HG02610 (cell line): Measurements from ENCODE around the gene ARID2.

Experiments
- ATAC-seq: cut with Tn5 transposase; IDR thresholded peaks from one replicate; pipeline ENCODE4 v1.9.1; 2021; ENCODE audit warnings: mild to moderate bottlenecking, moderate library complexity; ENCODE audit not compliant: unreplicated experiment

ARID2 gene, protein sequence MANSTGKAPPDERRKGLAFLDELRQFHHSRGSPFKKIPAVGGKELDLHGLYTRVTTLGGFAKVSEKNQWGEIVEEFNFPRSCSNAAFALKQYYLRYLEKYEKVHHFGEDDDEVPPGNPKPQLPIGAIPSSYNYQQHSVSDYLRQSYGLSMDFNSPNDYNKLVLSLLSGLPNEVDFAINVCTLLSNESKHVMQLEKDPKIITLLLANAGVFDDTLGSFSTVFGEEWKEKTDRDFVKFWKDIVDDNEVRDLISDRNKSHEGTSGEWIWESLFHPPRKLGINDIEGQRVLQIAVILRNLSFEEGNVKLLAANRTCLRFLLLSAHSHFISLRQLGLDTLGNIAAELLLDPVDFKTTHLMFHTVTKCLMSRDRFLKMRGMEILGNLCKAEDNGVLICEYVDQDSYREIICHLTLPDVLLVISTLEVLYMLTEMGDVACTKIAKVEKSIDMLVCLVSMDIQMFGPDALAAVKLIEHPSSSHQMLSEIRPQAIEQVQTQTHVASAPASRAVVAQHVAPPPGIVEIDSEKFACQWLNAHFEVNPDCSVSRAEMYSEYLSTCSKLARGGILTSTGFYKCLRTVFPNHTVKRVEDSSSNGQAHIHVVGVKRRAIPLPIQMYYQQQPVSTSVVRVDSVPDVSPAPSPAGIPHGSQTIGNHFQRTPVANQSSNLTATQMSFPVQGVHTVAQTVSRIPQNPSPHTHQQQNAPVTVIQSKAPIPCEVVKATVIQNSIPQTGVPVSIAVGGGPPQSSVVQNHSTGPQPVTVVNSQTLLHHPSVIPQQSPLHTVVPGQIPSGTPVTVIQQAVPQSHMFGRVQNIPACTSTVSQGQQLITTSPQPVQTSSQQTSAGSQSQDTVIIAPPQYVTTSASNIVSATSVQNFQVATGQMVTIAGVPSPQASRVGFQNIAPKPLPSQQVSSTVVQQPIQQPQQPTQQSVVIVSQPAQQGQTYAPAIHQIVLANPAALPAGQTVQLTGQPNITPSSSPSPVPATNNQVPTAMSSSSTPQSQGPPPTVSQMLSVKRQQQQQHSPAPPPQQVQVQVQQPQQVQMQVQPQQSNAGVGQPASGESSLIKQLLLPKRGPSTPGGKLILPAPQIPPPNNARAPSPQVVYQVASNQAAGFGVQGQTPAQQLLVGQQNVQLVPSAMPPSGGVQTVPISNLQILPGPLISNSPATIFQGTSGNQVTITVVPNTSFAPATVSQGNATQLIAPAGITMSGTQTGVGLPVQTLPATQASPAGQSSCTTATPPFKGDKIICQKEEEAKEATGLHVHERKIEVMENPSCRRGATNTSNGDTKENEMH (N-terminal part only)

DNA sequence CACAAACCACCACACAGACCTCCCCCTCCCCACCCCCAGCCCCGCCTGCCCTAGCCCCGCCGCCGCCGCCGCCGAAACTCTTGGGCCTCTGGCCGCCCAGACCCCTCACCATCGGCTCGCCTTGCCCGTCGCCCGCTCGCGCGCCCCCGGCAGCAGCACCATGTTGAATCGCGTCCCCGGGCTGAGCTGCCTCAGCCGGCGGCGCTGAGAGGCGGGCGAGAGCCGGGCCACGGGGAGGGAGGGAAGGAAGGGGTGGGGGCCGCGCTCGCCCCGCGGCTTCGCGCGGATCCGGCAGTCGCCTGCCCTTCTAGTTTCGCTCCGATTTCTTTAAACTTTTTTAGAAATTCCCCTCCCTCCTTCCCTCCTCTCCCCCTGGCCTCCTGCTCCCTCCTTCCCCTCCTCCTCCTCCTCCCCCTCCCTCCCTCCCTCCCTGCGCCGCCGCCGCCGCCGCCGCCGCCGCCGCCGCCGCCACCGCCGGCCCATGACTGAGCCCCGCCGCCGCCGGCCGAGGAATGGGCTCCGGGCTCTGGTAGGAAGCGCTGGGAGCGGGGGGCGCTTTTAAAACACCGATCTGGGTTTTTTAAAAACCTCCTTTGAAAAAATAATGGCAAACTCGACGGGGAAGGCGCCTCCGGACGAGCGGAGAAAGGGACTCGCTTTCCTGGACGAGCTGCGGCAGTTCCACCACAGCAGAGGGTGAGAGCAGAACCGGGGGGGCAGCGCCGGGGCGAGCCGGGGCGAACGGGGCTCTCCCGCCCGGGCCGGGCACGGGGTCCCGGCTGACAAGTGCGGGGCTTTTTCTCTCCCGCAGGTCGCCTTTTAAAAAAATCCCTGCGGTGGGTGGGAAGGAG lies at the start of gene ARID2:
TSS of gene ARID2 (plus strand) at position 474 of the 851 bp plus-strand sequence. CDS start at position 605, 131 bp downstream.
- ATAC-seq = peak; percentile 11

DNA sequence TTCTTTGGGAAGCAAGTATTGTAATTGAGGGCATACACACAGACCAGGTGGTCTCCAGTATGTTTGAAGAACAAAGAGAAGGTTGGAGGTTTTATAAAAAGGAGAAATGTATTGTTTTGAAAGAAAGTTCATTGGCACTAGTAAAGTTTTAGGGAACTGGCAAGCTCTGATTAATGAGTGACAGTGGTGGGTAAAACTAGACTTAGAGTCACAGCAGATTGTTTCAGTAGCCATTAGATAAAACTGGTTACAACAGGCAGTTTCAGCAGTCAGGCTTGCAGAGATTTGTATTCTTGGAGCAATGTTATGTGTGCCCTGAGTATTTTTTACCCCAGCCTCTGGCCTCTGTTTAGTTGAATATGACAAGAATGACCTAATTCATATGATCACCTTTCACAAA lies 49.1 kb upstream of the ARID2 start:
- ATAC-seq = no peak

DNA sequence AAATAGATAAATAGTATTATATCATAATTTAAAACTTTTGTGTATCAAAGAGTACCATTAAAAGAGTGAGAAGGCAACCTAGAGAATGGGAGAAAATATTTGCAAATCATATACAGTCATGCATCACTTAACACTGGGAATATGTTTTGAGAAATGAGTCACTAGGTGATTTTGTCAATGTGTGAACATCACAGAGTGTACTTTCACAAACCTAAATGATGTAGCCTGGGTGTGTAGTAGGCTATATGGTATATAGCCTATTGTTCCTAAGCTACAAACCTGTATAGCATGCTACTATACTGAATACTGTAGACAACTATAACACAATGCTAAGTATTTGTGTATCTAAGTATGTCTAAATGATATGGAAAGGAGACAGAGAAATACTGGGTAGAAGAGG lies 48.0 kb upstream of the ARID2 start:
- no peak for ATAC-seq

DNA sequence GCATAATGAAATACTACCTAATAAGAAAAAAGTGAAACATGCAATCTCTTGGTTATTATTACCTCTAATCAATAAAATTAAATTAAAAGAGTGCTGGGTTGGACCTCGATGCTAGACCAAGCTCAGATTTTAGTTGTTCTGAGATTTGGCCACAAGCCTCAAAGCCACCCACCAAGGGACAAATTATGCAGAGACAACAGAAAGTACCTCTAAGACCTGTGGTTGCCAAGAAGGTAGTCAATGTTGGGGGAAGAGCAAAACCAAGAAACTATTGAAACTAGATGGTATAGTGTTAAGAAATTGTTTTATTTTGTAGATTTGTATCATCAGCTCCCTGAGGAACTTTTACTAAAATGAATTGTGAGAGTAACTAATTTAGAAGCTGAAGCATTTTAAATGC lies 43.8 kb upstream of the ARID2 start:
- no peak for ATAC-seq

DNA sequence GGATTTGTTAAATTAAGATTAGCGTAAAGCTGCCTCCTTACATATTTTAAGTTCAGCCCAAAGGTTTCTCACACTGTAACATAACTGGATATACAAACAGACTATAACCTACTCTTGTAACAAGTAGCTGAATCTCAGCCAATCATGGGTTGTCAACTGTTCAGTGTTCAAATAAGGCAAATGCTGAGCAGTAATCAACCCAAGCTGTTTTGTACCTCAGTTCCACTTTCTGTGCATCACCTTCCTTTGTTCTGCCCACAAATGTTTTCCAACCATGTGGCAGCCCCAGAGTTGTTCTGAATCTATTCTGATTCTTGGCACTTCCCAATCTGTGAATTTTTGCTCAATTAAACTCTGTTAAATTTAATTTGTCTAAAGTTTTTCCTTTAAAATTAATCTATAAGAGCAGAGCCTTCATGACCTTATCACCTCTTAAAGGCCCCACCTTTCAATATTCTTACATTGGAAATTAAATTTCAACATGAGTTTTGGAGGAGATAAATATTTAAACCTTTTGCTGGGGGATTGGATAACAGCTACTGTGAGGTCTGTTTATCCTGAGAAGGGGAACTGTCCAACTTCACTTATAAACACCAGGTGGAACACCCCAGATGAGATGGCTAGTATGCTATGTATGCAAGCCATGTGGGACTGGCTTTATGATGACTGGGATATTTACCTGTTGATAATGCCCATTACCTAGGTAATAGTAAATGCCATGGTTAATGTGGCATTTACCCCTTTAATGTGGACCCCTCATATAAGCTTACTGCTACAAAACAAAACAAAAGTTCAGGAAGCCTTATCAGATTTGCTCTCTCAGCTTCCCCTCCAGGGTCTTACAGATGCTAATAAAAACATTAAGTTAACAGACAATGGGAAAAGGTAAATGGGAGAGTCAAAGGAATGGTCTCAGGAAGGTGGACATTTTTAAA lies 42.2 kb upstream of the ARID2 start:
- no peak for ATAC-seq

DNA sequence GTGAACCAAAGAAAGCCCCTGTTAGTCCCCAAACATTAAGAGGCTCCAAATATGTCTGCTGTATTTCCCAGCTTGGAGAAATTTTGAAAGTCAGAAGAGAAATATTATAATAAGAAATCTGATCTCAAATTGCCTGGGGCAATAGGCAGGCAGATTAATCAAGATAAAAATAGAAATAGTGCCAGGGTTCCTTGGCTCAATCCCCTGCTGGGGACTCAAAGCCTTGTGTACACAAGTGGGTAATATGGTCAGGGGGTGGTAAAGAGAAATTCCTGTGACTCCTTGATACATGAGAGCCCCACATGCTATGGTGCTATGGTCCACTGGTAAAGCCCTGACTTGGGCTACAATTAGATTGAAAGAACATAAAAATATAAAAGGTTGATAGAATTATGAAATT lies 41.3 kb upstream of the ARID2 start:
- ATAC-seq = no peak

DNA sequence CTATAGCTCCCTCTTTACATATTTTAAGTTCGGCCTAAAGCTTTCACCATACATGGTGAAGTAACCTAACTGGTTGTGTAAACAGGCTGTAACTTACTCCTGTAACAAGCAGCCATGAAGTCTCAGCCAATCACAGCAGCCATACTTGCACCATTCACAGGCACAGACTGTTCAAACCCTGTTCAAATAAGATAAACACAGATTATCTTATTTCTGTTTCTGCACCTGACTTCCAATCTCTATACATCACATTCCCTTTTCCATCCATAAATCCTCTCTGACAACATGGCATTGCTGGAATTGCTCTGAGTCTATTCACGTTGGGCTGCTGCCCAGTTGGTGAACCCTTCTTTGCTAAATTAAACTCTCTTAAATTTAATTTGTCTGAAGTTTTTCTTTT lies 34.5 kb upstream of the ARID2 start:
- no peak for ATAC-seq

DNA sequence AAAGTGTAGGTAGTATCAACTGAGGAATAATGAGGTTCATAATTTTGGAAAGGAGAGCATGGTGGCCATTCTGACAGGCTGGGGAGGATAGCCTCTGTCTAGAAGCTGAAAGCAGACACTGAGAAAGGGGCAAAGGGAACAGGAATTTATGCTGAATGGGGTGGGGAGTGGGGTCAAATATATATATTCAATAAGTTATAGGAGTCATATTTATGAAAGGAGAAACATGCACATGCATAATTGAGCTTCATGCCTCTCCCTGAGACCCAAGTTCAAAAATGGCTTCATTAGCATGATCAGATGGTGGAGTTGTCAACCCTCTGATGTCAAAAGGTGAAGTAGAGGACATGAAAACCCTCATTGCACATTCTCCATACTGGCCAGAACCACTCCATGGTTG lies 33.9 kb upstream of the ARID2 start:
- ATAC-seq = no peak

DNA sequence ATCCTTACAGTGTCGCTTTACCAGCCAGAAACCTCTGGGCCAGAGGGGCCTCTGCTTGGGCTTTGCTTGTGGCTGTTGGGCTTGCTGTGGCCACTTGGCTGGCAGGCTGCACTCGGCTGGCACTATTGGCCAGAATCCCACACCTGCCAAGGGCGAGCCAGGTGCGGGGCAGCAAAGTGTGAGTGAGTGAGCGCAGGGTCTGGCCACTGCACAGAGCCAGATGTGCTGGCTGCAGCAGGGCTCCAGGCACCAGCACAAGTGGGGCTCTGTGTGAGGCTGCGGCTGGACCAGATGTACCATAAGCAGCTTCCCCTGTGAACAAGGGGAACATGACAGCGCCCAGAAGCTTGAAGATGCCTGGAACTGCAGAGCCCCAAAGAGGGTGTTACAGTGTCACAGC lies 33.5 kb upstream of the ARID2 start:
- no peak for ATAC-seq

DNA sequence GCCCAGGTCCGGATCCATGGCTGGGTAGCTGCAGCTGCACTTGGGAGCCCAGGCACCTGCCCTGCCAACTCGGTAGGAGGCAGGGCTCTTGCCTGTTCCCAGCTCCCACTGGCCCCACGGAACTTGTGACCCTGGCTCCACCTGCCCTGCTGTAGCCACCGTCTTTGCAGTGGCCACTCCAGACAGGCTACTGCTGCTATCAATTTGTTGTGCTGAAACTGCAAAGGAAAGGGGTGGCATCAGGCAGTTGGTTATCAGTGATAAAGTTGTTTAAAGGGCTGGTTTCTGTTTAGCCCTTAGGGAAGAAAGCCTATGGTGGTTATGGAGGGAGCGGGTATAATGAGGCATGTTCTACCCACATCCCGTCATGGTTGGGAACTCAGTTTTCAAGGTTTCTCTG lies 32.1 kb upstream of the ARID2 start:
- ATAC-seq = no peak

DNA sequence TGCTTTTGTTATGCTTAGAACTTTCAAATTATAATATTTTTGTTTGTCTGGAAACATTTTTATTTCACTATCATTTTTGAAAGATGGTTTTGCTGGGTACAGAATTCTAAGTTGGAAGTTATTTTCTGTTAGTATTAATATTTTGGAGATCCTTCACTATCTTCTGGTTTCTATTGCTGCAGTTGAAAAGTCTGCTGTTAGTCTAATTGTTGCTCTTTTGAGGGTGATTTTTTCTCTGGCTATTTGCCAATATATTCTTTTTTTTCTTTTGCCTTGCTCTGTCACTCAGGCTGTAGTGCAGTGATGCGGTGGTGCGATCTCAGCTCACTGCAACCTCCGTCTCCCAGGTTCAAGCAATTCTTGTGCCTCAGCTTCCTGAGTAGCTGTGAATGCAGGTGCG lies 28.2 kb upstream of the ARID2 start:
- no peak for ATAC-seq

DNA sequence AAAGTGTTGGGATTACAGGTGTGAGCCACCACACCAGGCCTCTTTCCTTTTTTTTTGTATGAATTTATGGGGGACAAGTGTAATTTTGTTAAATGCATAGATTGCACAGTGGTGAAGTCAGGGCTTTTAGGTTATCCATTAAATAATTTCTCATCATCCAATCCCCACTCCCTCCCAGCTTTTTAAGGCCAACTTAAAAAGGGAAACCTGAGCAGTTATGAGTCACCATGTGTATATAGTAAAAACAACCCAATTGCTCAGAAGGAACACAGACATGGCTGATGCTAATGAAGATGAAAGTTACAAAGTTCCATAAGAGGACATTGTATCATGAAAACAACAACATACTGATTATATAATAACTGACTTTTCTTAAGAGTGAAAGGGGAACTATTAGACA lies 25.6 kb upstream of the ARID2 start:
- no peak for ATAC-seq

DNA sequence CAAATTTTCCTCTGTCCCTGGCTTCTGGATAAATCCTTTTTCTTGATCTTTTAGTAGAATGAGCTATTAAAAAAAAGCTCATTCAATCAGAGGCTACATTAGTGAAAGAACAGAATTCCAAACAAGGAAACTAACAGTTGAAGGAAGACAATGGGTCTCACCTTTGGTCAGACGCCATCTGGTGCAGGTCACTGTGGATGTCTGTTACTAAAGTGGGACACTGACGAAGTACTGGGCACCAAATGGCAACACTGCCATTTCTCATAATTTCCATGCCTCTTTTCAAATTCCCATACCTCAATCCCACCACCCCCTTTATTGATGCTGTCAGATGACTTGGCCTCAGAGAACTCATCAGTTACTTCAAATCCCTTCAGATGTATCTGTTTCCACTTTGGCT lies 24.5 kb upstream of the ARID2 start:
- no peak for ATAC-seq

DNA sequence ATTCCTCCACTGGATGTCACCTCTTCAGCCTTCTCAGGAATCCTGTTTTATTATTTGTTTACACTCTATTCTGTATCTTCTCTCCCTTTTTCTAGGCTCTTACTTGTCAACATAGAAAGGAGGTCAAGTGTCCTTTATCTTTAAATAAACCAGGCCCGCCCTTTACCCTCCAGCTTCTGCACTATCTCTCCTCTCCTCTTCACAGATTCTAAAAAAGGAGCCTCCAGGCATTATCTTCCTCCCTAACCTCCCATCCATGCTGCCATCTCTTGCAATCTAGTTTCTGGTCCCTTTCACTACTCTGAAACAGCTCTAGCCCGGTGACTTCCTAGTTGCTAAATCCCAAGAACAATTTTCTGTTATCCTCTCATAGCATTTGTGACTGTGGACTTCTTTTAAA lies 24.1 kb upstream of the ARID2 start:
- no peak for ATAC-seq

DNA sequence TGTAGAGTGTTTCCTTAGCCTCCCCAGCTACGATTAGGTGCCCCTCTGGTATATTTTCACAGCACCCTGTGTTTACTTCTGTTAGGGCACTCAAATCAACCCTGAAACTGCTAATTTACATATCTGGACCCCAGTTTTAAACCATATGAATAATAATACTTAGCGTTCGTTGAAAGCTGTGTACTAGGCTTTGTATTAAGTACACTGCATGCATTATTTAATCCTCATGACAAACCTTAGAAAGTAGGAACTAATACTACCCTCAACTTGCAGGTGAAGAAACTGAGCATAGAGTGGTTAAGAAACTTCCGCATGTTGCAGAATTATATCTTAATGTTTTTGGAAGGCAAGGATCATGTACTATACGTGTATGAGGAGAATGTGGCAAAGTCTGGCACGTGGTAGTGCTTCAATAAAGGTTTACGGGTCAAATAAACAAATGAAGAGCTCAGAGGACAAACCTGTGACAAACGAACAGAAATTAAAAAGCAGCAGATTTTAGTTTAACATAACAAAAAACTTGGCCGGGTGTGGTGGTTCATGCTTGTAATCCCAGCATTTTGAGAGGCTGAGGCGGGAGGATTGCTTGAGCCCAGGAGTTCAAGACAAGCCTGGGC lies 22.2 kb upstream of the ARID2 start:
- no peak for ATAC-seq

DNA sequence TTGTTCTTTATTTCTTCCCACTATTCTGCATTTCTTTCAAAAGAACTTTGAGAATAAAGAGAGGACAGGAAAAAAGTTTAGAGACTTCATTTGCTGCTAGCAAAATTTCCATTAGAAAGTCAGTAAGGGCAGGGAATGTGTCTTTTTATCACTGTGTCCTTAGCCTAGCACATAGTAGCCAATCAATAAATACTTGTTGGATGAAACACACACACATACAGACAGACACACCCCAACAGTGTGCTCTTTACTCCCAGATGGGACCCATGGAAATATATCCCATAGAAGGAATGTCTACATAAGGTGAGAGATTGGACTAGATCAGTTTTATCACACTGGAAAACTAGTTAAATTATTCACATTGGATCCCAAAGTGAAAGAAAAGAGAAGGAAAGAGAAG lies 21.1 kb upstream of the ARID2 start:
- ATAC-seq = no peak

DNA sequence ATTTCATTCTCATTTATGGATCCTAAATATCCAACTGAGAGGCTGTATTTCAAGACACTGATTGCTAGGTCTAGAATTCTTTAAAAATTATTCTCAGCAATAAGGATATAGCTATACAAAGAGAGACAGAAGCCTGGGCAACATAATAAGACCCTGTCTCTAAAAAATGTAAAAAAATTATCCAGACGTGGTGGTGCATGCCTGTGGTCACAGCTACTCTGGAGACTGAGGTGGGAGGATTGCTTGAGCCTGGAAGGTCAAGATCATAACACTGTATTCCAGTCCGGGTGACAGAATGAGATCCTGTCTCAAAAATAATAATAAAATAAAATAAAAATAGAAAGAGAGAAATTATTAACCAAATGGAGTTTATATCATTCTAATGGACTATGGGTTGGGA lies 20.6 kb upstream of the ARID2 start:
- no peak for ATAC-seq

DNA sequence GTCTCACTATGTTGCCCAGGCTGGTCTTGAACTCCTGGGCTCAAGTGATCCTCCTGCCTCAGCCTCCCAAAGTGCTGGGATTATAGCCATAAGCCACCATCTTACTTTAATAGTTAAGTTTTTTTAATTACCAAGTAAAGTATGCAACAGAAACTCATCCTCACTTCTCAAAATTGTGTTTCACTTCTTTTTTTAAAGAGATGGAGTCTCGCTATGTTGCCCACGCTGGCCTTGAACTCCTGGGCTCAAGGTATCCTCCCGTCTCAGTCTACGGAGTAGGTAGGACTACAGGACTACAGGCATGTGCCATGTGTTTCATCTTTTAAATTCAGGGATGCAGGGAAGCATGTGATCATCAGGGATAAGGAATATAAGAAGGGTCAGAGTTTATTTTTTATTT lies 17.2 kb upstream of the ARID2 start:
- ATAC-seq = no peak

DNA sequence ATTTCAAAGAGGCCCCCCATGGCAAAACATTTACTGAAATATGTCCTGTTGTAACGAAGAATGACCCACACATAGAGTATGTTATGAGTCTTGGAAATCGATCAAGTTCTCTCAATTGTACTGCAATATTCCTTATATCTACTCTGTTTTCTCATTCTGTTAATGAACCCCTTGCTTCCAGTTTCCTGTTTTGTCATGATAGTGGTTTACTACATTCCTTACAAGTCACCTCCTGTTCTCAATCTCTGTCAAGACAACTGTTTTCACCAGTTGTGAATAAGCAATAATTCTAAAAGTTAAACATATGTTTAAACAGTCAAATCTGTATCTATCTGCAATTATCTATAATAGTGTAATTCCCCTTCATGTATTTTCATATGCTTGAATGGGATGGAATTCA lies 16.4 kb upstream of the ARID2 start:
- no peak for ATAC-seq
